ENCODE measurements around the gene PLAC9.
"Not testable (repeated sequence)": the region's sequence is repeated elsewhere in the genome, so short reads cannot be mapped to it uniquely, and the experiment has no call there.

Gene PLAC9

GRCh38 chr10:80139265-80139664 is 6.7 kb downstream of the PLAC9 start:
- DNase-seq (ENCODE audit: low read depth) = no peak

DNA sequence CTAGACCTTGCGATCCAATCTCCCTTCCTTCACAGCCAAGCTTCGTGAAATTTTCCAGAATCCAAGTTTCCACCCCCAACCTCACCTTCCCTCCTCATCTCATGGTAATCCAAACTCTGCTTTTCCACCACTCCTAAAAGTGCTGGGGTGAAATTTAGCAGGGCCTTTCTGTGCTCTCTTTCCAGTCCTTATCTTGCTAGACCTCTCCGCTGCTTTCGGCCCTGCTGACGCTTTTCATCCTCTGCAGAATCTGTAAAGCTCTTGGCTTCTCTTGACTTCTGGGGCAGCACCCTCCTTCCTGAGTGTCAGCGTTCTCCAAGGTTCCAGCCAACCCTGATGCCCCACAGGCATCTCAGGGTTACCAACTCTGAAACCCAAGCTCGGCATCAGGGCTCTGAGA is 7.7 kb downstream of the PLAC9 start:
- DNase-seq (ENCODE audit: low read depth) = no peak

DNA sequence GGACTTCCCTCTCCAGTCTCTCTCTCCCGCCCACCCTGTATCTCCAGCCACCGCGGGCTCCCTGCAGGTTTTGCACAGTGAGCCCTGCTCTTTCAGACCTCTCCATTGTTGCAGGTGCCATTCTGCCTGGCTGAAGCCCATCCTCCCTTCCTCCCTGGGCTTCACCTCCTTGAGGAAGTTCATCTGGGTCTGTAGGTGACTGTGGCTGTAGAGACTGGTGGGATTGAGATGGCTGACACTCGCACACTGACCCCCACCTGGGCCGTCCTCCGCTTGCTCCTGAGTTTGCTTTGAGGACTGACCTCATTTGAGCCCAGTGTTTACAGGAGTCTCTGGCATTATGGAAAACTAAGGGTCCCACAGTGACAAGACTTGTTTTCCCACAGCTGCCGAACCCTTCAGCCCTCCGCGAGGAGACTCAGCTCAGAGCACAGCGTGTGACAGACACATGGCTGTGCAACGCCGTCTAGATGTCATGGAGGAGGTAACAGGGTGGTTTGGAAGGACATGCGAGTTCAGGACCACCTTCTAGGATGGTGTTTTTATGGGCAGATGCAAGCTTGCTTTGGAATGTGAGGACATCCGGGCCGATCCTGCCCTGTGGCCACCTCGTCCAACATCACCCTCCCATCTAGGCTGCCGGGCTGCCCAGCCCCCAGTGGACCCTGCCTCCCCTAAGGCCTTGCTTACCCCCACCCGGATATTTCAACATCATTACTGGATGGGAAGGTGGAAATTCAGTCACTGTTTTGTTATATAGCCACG is 9.3 kb downstream of the PLAC9 start:
- no peak for DNase-seq (ENCODE audit: low read depth)

DNA sequence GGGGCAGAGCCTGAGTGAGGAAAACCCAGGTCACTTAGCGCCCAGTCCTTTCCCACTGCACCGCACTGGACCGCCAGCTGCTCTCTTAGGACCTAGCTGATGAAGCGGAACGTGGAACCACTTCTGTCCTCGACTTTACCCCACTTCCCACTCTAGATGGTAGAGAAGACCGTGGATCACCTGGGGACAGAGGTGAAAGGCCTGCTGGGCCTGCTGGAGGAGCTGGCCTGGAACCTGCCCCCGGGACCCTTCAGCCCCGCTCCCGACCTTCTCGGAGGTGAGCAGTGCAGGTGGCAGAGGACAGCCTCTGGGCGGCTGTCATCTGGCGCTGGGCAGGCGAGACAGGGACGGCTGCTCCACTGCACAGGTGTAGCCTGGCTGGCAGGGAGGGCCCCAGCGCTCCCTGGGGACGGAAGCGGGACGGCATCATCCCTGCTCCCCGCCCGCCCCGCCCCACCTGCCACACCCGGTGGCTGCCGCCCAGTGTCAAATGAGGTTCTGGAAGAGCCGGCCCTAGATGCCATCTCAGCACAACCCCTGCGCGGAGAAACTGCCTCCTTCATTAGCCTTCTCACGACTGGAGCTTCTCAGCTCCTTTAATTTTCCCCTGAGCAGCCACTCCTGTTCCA is 11.7 kb downstream of the PLAC9 start:
- no peak for DNase-seq (ENCODE audit: low read depth)

- no peak for DNase-seq (ENCODE audit: low read depth)
These were observed 12.2 kb downstream of the PLAC9 start for GRCh38 chr10:80144696-80145131.

DNA sequence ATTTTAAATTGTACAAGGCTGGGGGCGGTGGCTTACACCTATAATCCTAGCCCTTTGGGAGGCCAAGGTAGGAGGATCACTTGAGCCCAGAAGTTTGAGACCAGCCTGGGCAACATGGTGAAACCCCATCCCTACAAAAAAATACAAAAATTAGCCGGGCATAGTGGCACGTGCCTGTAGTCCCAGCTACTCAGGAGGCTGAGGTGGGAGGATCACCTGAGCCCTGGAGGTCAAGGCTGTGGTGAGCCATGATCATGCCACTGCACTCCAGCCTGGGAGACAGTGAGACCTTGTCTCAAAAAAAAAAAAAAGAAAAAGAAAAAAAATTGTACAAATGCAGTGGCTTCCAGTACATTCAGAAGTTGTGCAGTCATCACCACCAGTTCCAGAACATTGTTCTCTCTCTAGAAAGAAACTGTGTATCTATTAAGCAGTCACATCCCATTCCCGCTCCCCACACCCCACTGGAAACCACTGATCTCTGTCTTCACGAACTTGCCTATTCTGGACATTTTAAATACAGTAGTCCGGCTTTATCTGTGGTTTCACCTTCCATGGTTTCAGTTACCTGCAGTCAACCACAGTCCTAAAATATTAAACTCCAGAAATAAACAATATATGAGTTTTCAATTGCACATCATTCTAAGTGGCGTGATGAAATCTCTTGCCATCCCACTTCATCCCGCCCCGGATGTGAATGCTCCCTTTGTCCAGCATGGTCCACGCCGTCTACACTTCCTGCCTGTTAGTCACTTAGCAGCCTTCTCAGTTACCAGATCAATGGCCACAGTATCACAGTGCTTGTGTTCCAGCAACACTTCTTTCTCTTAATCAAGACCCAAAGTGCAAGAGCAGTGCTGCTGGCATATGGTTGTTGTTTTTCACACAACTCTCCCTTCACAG is 13.1 kb downstream of the PLAC9 start:
- not testable (repeated sequence) for DNase-seq (ENCODE audit: low read depth)

DNA sequence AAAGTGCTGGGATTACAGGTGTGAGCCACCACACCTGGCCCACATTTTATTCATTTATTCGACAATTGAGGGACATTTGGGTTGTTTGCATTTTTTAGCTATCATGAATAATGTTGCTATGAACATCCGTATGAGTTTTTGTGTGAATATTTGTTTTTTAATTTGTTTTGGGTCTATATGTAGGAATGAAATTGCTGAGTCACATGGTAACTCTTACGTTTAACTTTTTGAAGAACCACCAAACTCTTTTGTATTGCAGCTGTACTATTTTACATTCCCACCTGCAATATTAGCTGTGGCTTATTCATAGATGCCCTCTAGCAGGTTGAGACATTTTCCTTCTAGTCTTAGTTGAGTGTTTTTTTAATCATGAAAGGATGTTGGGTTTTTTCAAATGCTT is 14.4 kb downstream of the PLAC9 start:
- DNase-seq (ENCODE audit: low read depth) = no peak

DNA sequence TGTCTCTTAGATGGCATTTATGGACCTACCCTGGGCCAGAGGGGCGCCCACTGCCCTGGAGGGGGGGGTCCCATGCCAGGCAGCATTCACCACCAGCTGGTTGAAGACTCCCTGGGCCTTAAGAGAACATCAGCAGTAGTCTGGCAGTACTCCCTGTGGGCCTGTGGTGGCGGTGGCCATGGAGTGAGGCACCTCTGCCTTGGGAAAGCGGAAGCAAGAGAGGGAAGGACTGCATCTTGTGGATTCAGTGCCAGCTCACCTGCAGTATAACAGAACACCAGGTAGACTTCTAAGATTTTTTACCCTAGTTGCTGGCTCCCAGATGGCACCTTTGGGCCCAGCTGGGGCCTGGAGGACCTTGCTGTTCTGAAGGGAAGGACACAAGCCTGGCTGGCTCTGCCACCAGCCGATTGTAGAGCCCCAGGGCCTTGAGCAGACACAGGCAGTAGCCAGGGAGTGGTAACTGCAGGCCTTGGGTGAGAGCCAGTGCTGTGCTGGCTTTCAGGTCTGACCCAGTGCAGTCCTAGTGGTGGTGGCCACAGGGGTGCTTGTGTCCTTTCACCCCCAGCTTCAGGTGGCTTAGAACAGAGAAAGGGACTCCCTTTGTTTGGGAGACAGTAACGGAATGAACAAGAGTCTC is 15.8 kb downstream of the PLAC9 start:
- no peak for DNase-seq (ENCODE audit: low read depth)

GRCh38 chr10:80149123-80149522 is 16.6 kb downstream of the PLAC9 start:
- no peak for DNase-seq (ENCODE audit: low read depth)

- DNase-seq (ENCODE audit: low read depth) = no peak
These were observed 17.6 kb downstream of the PLAC9 start for GRCh38 chr10:80150172-80150571.

DNA sequence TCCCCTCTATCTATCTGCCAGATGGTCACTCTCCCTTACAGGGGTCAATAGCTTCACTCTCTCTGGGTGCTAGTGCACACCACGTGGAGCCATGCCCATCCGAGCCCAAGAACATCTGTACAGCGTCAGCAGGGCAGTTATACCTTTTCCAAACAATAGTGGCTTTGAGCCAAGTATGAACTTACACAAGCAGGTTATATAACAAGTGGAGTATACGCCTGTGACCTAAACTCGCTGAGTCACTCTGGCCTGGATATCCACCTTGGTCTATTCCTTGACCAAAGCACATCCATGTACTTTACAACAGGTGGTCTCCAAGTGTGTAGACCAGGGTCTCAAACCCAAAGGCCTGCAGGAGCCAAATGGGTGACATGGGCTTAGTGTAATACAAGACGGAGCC is 20.3 kb downstream of the PLAC9 start:
- no peak for DNase-seq (ENCODE audit: low read depth)

DNA sequence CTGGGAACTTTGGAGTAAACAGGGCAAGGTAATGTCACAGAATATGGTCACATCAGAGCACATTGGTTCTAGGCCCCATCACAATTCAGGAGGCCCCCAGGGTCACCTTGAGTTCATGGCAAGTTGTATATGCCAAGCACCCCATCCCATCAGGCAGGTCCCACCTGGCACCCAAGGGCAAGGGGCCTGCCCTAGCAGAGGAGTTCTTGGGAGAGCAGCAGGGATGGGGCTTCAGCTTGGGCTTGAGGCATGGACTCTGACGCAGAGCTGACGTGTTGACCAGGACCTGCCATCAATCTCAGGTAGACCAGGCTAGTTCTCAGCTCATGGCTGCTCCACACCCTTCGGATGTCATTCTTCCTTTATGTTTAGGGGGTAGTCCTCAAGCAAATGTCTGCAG is 20.9 kb downstream of the PLAC9 start:
- no peak for DNase-seq (ENCODE audit: low read depth)

DNA sequence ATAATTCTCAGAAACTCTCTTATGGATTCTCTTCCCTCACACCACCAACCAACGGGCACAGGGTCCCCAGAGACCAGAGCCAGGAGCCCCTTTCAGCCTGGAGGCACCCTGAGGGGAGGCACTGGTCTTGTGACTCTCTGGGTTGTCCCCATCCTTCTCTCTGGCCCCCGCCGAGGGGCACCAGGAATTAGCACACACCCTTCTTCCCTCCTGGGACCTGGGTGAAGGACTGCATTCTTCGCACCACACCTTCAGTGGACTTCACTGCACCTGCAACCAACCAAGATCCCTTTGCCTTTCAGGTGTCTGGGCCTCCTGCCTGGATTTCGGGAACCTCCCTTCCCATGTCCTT is 22.1 kb downstream of the PLAC9 start:
- DNase-seq (ENCODE audit: low read depth) = no peak

GRCh38 chr10:80154978-80155695 is 22.6 kb downstream of the PLAC9 start:
- peak; percentile 94 for DNase-seq (ENCODE audit: low read depth)

DNA sequence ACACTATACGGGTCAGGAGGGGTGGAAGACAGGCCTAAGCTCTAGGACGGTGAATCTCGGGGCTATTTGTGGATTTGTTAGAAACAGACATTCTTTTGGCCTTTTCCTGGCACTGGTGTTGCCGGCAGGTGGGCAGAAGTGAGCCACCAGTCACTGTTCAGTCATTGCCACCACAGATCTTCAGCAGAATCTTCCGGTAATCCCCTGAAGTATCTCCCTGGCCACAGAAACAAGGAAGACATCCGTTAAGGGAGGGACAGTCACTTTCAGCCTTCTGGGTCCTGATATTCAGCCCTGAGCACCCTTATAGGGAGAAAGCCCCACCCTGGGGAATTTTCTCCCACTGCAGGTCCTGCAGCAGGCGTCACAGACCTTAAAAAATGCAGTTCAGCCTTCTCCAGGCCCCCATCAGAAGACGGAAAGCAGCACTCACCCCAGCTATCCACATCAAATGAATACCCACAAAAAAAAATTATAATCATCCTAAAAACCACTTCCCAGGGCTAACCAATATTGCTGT is 23.2 kb downstream of the PLAC9 start:
- no peak for DNase-seq (ENCODE audit: low read depth)

- DNase-seq (ENCODE audit: low read depth) = no peak
These were observed 23.7 kb downstream of the PLAC9 start for GRCh38 chr10:80156216-80156615.

DNA sequence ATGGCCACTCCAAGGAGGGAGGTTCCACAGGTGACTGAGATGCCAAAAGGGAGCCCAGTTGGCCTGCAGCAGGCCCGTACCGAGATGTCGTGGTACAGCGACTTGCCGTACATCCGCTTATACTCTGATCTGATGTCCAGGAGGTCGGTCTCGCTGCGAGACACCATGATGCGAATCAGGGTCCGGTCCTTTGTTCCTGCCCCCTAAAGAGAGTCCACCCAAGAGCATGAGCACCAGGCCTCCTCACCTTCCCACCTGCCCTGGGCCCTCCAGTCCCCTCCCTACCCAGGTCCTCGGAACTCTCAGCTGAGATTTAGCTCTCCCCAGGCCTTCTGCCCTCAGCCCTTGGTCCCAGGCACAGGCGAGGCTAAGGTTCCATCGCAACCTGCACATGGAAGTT is 25.0 kb downstream of the PLAC9 start:
- no peak for DNase-seq (ENCODE audit: low read depth)

GRCh38 chr10:80158126-80158525 is 25.6 kb downstream of the PLAC9 start:
- no peak for DNase-seq (ENCODE audit: low read depth)

- peak; percentile 92 for DNase-seq (ENCODE audit: low read depth)
These were observed 26.1 kb downstream of the PLAC9 start for GRCh38 chr10:80158598-80159127.

DNA sequence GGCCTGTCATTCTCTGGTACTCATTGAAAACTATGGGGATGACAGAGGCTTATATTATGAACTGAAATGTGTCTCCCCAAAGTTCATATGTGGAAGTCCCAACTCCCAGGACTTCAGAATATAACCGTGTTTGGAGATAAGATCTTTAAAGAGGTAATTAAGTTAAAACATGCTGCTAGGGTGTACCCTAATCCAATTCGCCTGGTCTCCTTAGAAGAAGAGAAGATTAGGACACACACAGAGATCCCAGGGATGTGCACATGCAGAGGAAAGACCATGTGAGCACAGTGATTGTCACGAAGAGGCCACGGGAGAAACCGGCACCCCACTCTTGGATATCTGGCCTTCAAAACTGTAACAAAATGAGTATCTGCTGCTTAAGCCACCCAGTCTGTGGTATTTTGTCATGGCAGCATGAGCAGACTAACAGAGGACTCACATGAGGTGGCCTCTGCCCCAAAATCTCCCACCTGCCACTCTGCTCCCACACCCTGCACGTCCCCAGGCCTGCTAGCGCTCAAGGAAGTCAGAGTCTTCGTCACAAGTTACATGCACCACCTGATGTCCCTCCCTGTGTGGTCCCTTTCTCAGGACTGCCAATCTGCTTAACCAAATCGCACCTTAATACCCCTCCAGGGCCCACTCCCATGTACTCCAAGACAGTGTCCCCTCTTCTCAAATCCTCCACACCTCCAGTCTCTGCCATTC is 26.8 kb downstream of the PLAC9 start:
- DNase-seq (ENCODE audit: low read depth) = no peak
